NT2/D1 (cell line): ENCODE measurements around the gene ARL16.

Source experiments
- SUZ12 ChIP-seq: IDR thresholded peaks from 2 replicates; pipeline ENCODE4 v1.6.1; 2011; ENCODE audit not compliant: insufficient read length, insufficient read depth; ENCODE audit errors: extremely low read depth
- YY1 ChIP-seq: IDR thresholded peaks from 2 replicates; pipeline ENCODE4 v1.6.1; 2011; ENCODE audit not compliant: insufficient read length, insufficient read depth
- ZNF274 ChIP-seq: IDR thresholded peaks from 2 replicates; pipeline ENCODE4 v1.6.1; 2011; ENCODE audit warnings: mild to moderate bottlenecking, low read depth, low read length

GRCh38 chr17:81635973-81636504, 47.6 kb downstream of the ARL16 start:
- TF ChIP-seq YY1 (no peak), ZNF274 (no peak), SUZ12 (no peak)
